Measurements from ENCODE around the gene BEX2. TPM values are rescaled to one million over a fixed set of nuclear protein-coding genes. Genes with fewer than 3 reads are reported as not detected.

BEX2 gene
- total RNA-seq, 4 donors from 2014 or later = 0.42 to 1.5 (median 0.90) TPM

DNA sequence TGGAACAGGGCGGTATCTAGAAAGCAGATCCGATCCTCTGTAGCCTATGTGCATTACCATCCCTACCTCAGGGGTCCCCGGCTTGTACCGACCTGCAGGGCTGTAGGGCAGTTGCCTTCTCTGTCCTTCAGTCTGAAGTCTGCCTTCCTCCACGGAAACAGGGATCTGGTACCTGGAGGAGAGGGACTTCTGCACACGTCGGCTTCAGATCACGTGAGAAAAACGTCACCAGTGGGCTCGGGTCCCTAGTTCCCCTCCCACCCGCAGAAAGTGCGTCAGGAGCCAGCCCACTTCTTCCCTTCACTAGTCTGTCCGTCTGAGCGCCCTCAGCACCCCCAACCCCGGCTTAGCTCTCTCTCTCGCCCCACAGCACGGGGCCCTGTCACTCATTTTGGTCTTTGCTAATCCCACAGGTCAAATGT, 34.2 kb downstream of the BEX2 start, which contains the start of gene TCEAL5:
Gene TCEAL5 (minus strand): TSS at position 170 of the 422 bp plus-strand sequence. CDS start 2,187 bp downstream, outside the sequence.
- DNase-seq (no peak), ATAC-seq (no peak)
- in situ Hi-C loops (cut with MboI; ENCODE audit: low sequenced_read_pairs in 4 of 4) (no loop called here), intact Hi-C loops (cut with DNase I; ENCODE audit: low total_unique reads) (no loop called here)
- Histone ChIP-seq H3K9me3 (no peaks in the 10 kb centered on the region), H3K4me1 (no peaks in the 10 kb centered on the region), H3K27ac (no peak within 1 kb of the TSS), H3K27me3 (peaks cover 0 to 43% (median 22%) of the 10 kb centered on the region in 3 donors), H3K4me3 (no peak within 1 kb of the TSS), H3K36me3 (no peaks in the 10 kb centered on the region)
- TF ChIP-seq POLR2A (IDR thresholded peaks at IDR 0.05) (no peak), CTCF (IDR thresholded peaks at IDR 0.05 in 4 of 5, conservative IDR thresholded peaks at IDR 0.05 in 1 of 5) (no peak)

DNA sequence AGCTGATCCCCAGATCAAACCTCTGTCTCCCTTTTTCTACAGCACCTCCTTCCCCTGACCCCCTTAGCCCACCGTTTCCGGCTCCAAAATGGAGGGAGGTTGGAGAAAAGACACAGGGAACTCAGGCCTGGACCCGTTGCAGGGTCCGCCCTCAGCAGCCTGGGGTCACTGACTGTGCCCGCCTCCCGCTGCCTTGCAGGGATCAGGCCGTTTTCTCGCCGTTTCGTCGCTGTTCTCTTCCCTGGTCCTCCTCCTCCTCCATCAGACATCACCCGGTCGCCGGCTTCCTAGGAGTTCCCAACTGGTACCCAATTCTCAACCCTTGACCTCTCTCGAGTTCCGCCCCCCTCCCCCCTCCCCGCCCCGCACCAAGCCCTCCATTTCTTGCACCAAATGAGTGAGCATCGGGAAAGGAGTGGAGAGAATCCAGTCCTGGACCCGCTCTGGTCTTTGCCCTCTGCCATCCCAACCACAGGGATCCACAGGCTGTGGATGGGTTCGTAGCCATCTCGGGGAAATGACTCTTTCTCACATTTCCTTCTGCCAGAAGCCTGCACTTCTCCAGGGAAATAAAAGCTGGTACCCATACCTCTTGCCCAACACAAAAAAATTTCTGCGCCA, 34.7 kb downstream of the BEX2 start:
- ATAC-seq (no peak), DNase-seq (no peak)
- intact Hi-C loops (cut with DNase I; ENCODE audit: low total_unique reads) = no loop called here

GRCh38 chrX:103274284-103274683, 36.5 kb downstream of the BEX2 start:
- ATAC-seq = no peak
- DNase-seq = no peak
- intact Hi-C loops (cut with DNase I; ENCODE audit: low total_unique reads) = no loop called here
- TF ChIP-seq POLR2A (IDR thresholded peaks at IDR 0.05) (no peak), CTCF (IDR thresholded peaks at IDR 0.05 in 4 of 5, conservative IDR thresholded peaks at IDR 0.05 in 1 of 5) (no peak)
- Histone ChIP-seq H3K4me1 (no peaks in the 10 kb centered on the region), H3K27me3 (peaks cover 0 to 35% (median 22%) of the 10 kb centered on the region in 3 donors), H3K9me3 (no peaks in the 10 kb centered on the region), H3K4me3 (no peak overlapping the region), H3K27ac (no peak overlapping the region), H3K36me3 (no peaks in the 10 kb centered on the region)
- in situ Hi-C loops (cut with MboI; ENCODE audit: low sequenced_read_pairs in 4 of 4) = no loop called here

More for the DNA sequence above, 34.7 kb downstream of the BEX2 start:
- no peak for TF ChIP-seq POLR2A (IDR thresholded peaks at IDR 0.05)
- TF ChIP-seq CTCF (IDR thresholded peaks at IDR 0.05 in 4 of 5, conservative IDR thresholded peaks at IDR 0.05 in 1 of 5) = no peak
- Histone ChIP-seq H3K9me3 (no peaks in the 10 kb centered on the region), H3K4me1 (no peaks in the 10 kb centered on the region), H3K4me3 (no peak overlapping the region), H3K27ac (no peak overlapping the region), H3K36me3 (no peaks in the 10 kb centered on the region), H3K27me3 (peaks cover 0 to 43% (median 22%) of the 10 kb centered on the region in 3 donors)
- in situ Hi-C loops (cut with MboI; ENCODE audit: low sequenced_read_pairs in 4 of 4) = no loop called here

Other genes starting within 250 kb of the BEX2 start
- gene BEX1, start 246.8 kb downstream of the BEX2 start, total RNA-seq = not detected
- 1 to 10 TPM in 1 of 4 donors, not detected in 3; 1.2 TPM for gene NXF3, start 217.8 kb downstream of the BEX2 start, total RNA-seq
- gene BEX4, start 95.9 kb downstream of the BEX2 start, total RNA-seq = 1 to 10 TPM in 3 of 4 donors, under 1 TPM in 1; 0.36 to 6.6 (median 5.0) TPM
- 10 to 100 TPM in 3 of 4 donors, 1 to 10 TPM in 1; 9.2 to 10.6 (median 10.2) TPM for gene TCEAL8, start 55.8 kb downstream of the BEX2 start, total RNA-seq
- gene TCEAL5, start 34.2 kb downstream of the BEX2 start, total RNA-seq = not detected
- gene TCEAL7, start 19.2 kb upstream of the BEX2 start, total RNA-seq = 1 to 10 TPM in 3 of 4 donors, not detected in 1; 1.1 to 1.9 (median 1.7) TPM
- gene TCEAL9, start 45.5 kb upstream of the BEX2 start, total RNA-seq = 10 to 100 TPM in 1 of 4 donors, 1 to 10 TPM in 3; 2.0 to 10.4 (median 6.5) TPM
- gene BEX3, start 65.5 kb upstream of the BEX2 start, total RNA-seq = 10 to 100 TPM in 2 of 4 donors, 1 to 10 TPM in 2; 8.2 to 12.5 (median 10.5) TPM
- gene RAB40A, start 208.5 kb upstream of the BEX2 start, total RNA-seq = not detected